Stimulated activated CD4-positive, alpha-beta T cell treated with anti-CD3 and anti-CD28 coated beads, TNF-alpha, amount 100 ng/mL, for 48 hours (primary cell): Measurements from ENCODE around the gene PIP5K1C.
"Not testable (repeated sequence)": the region's sequence is repeated elsewhere in the genome, so short reads cannot be mapped to it uniquely, and the experiment has no call there.

Source experiments
- DNase-seq, 3 donors: peaks; one replicate each; pipeline ENCODE4 v3.0.0-alpha.2; 2020; ENCODE audit warnings: low read depth in 3 of 3

PIP5K1C gene

DNA sequence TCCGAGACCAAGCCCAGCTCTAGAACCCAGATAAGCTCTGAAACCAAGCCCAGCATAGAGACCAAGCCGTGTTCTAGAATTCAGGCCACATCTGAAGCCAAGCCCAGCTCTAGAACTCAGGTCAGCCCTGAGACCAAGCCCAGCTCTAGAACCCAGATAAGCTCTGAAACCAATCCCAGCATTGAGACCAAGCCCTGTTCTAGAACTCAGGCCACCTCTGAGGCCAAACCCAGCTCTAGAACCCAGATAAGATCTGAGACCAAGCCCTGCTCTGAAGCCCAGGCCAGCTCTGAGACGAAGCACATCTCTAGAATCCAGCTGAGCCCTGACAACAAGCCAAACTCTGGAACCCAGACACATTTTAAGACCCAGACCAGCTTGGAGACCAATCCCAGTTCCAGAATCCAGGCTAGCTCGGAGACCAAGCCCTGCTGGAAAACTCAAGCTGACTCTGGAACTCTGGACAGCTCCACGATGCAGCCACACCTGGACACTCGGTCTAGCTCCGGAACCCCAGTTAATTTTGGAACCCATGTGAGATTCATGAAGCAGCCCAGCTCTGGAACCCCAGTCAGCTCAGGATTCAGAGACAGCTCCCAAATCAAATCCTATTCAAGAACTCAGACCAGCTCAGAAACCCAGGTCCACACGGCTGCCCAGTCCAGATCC, 109.1 kb downstream of the PIP5K1C start:
- no peak for DNase-seq

DNA sequence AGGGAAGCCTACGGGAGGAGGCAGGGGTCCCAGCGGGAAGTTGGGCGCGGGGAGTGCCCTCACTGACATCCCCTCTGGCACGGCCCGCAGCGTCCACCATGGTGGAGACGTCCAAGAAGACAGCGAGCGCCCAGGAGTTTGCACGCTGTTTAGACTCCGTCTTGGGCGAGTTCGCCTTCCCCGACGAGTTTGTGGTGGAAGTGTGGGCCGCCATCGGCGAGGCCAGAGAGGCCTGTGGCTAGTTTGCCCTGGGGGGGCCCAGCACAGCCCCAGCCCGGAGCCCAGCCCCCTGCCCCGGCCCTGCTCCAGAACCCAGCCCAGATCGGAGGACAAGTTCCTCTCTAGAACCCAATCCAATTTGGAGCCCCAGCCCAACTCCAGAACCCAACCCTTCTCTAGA, 110.3 kb downstream of the PIP5K1C start:
- DNase-seq = no peak

DNA sequence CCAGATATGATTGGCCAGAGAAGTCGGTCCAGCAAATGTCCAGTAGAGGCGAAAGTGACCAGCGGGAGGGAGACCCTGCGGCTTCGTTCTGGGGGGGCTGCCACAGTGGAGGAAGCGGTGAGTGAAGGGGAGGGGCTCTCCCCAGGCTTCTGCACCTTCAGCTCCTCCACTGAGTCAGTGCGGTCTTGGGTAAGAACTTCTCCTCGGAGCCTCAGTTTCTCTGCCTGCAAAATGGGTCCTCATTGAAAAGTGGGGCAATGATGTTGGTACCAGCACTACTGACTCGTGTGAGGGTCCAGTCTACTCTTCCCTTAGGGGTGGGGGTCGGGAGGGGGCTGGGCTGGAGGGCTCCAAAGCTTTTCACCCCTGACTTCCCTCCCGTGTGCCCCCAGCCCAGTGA, 110.8 kb downstream of the PIP5K1C start:
- no peak for DNase-seq

DNA sequence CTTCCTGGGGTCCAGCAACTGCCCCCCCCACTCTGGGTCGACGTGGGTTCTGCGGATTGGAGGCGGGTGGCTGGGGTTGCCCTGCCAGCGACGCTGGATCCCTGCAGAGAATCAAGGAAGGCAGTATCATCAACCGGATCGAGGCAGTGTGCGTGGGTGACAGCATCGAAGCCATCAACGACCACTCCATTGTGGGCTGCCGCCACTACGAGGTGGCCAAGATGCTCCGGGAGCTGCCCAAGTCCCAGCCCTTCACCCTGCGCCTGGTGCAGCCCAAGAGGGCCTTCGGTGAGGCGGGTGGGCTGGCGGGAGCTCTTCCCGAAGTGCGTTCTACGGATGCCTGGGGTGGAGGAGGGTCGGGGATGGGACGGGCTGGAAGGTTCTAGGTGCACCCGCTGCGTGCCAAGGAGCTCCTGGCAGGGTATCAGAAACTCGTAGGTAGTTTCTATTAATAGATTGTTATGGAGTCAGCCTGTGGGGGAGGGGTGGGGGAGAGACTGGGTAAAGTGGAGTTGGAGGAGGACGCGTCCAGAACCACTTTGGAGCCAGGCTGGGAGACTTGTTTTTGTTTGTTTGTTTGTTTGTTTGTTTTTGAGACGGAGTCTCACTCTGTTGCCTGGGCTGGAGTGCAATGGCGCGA, 113.4 kb downstream of the PIP5K1C start:
- no peak for DNase-seq

DNA sequence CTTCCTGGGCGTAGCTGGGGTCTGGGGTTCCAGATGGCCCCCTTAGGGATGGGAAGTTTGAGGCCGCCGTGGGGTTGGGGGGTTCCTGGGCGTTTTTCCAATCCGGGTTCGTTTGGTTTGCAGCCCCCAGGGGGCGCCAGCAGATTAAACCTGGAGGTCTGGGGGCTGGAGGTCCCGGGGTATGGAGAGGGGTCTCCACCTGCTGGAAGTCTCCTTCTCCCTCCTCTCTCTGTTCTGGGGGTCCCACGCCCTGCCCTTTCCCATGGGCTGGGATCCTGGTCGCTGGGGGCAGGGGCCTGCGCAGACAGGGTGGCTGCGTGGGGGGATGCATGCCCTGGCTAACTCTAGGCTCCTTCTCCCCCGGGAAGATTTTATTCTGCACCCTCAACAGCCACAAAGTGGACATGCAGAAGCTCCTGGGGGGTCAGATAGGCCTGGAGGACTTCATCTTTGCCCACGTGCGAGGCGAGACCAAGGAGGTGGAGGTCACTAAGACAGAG, 114.1 kb downstream of the PIP5K1C start:
- no peak for DNase-seq

DNA sequence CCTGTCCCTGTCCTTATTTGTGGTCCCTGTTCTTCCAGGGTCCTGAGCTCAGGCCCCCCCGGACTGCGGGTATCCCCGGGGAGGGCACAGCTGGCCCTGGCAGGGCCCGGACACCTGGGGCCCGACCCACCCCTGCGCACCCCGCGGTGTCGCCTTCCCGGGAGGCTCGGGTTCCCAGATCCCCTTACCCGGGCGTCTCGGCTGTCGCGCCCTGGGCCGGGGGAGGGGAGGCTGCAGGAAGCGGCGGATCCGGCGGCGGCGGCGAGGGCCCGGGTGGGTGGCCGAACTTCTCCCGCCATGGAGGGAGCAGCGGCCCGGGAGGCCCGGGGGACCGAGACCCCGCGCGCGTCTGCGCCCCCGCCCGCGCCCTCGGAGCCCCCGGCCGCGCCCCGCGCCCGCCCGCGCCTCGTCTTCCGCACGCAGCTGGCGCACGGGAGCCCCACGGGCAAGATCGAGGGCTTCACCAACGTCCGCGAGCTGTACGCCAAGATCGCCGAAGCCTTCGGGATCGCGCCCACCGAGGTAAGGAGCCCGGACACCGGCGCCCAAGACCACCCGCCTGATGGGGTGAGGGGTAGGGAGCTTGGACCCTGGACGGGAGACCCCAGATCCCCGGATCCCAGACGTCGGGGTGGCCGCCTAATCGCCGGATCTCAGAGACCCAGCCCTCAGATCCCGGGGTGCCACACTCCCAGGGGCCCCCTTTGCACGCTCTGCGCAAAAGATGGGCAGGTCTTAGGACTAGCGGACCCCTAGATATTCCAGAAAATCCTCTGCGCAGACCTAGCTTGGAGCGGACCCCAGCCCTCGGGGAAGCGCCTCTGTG, 114.8 kb downstream of the PIP5K1C start, which contains the start of gene GIPC3:
GIPC3 (plus strand) TSS at position 178 of the 826 bp plus-strand sequence; CDS start at position 298, 120 bp downstream.
- DNase-seq = no peak

DNA sequence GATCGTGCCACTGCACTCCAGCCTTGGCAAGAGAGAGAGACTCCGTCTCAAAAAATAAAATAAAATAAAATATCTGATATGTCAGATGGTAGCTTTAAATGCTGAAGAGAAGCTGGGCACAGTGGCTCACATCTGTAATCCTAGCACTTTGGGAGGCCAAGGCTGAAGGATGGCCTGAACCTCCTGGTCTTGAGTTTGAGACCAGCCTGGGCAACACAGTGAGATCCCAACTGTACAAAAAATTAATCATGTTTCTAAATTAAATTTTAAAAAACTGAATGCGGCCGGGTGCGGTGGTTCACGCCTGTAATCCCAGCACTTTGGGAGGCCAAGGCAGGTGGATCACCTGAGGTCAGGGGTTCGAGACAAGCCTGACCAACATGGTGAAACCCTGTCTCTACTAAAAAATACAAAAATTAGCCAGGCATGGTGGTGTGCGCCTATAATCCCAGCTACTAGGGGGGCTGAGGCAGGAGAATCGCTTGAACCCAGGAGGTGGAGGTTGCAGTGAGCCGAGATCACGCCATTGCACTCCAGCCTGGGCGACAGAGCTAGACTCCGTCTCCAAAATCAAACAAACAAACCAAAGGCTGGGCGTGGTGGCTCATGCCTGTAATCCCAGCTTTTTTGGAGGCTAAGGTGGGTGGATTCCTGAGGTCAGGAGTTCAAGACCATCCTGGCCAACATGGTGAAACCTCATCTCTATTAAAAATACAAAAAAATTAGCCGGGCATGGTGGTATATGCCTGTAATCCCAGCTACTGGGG, 116.0 kb downstream of the PIP5K1C start:
- not testable (repeated sequence) for DNase-seq

DNA sequence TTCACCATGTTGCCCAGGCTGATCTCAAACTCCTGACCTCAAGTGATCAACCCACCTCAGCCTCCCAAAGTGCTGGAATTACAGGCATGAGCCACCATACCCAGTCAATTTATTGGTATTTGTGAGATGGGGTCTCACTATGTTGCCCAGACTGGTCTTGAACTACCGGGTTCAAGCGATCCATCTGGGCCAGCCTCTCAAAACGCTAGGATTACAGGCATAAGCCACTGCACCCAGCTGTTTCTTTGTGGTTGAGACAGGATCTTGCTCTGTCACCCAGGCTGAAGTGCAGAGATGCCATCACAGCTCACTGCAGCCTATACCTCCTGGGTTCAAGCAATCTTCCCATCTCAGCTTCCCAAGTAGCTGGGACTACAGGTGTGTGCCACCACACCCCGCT, 118.5 kb downstream of the PIP5K1C start:
- DNase-seq = not testable (repeated sequence)
